KMS-11 (cell line): ENCODE measurements around the gene PDE6G.

Source experiments
- H2AFZ ChIP-seq: fragments of 200-600 bp; sonication (generic); 2 replicates; pipeline ENCODE4 v1.6.1; 2016; ENCODE audit warnings: antibody characterized with exemption, mixed run types, low read depth
- H3K27ac ChIP-seq: fragments of 200-600 bp; sonication (generic); 2 replicates; pipeline ENCODE4 v1.6.1; 2016; ENCODE audit warnings: mild to moderate bottlenecking, mixed run types
- H3K27me3 ChIP-seq: fragments of 200-600 bp; sonication (generic); 2 replicates; pipeline ENCODE4 v1.6.1; 2017; ENCODE audit warnings: mild to moderate bottlenecking, low read depth, mixed run types, moderate library complexity; ENCODE audit not compliant: insufficient read depth
- H3K36me3 ChIP-seq: fragments of 200-600 bp; sonication (generic); 2 replicates; pipeline ENCODE4 v1.6.1; 2017; ENCODE audit warnings: mild to moderate bottlenecking, mixed run types; ENCODE audit not compliant: insufficient read depth
- H3K4me1 ChIP-seq: fragments of 200-600 bp; sonication (generic); 2 replicates; pipeline ENCODE4 v1.6.1; 2016; ENCODE audit warnings: mild to moderate bottlenecking, low read depth, mixed run types; ENCODE audit not compliant: poor library complexity, severe bottlenecking
- H3K4me2 ChIP-seq: fragments of 200-600 bp; sonication (generic); 2 replicates; pipeline ENCODE4 v1.7.0; 2016; ENCODE audit warnings: mild to moderate bottlenecking, mixed run types
- H3K4me3 ChIP-seq: fragments of 200-600 bp; sonication (generic); IDR thresholded peaks from 2 replicates; pipeline ENCODE4 v1.6.1; 2017; ENCODE audit warnings: low read depth, low read length, mixed read lengths; ENCODE audit not compliant: insufficient read depth
- H3K79me2 ChIP-seq: fragments of 200-600 bp; sonication (generic); 2 replicates; pipeline ENCODE4 v1.6.1; 2016; ENCODE audit warnings: low read depth, mixed run types; ENCODE audit not compliant: insufficient read depth
- H3K9ac ChIP-seq: fragments of 200-600 bp; sonication (generic); 2 replicates; pipeline ENCODE4 v1.6.1; 2016; ENCODE audit warnings: mild to moderate bottlenecking, mixed run types
- H4K20me1 ChIP-seq: fragments of 200-600 bp; sonication (generic); 2 replicates; pipeline ENCODE4 v1.6.1; 2016; ENCODE audit warnings: mild to moderate bottlenecking, mixed run types; ENCODE audit not compliant: insufficient read depth
- CTCF ChIP-seq: fragments of 200-600 bp; sonication (generic); conservative IDR thresholded peaks from 2 replicates; pipeline ENCODE4 v1.6.1; 2017; ENCODE audit warnings: low read depth, mild to moderate bottlenecking, antibody characterized with exemption, low read length, moderate library complexity, mixed read lengths

Gene PDE6G

GRCh38 chr17:81685108-81685507 lies 28.8 kb upstream of the PDE6G start:
- Histone ChIP-seq H3K9ac (peak overlapping the region; percentile 85; the same call in 1 of the 2 replicates), H3K27me3 (no peaks in the 10 kb centered on the region), H2AFZ (no peak overlapping the region), H3K36me3 (peaks cover 12% of the 10 kb centered on the region; the same call in 1 of the 2 replicates), H3K27ac (no peak overlapping the region), H3K79me2 (peaks cover 55% of the 10 kb centered on the region), H3K4me3 (no peak overlapping the region), H3K4me1 (peaks cover 26% of the 10 kb centered on the region), H3K4me2 (peak overlapping the region; percentile 94), H4K20me1 (no peaks in the 10 kb centered on the region)
- TF ChIP-seq CTCF, result no peak

- Histone ChIP-seq H4K20me1 (no peaks in the 10 kb centered on the region), H3K4me1 (peaks cover 26% of the 10 kb centered on the region), H2AFZ (0 out of 2 replicates have a peak overlapping the region, but pooled peaks have one; percentile 21), H3K36me3 (peaks cover 12% of the 10 kb centered on the region; the same call in 1 of the 2 replicates), H3K9ac (peak overlapping the region; percentile 85), H3K27ac (peak overlapping the region; percentile 52; the same call in 1 of the 2 replicates), H3K27me3 (no peaks in the 10 kb centered on the region), H3K4me3 (no peak overlapping the region), H3K4me2 (peak overlapping the region; percentile 94), H3K79me2 (peaks cover 55% of the 10 kb centered on the region)
- no peak for TF ChIP-seq CTCF
Measured at GRCh38 chr17:81684442-81684911, 28.1 kb upstream of the PDE6G start.

- peaks cover 12% of the 10 kb centered on the region; the same call in 1 of the 2 replicates for H3K36me3 ChIP-seq
- H3K27ac ChIP-seq, result peak within 1 kb of the TSS; percentile 52; the same call in 1 of the 2 replicates
- peak within 1 kb of the TSS; percentile 85 for H3K9ac ChIP-seq
- peak within 1 kb of the TSS; percentile 3 for H3K4me3 ChIP-seq
- H3K79me2 ChIP-seq, result peaks cover 55% of the 10 kb centered on the region
- no peaks in the 10 kb centered on the region for H4K20me1 ChIP-seq
- H3K4me2 ChIP-seq, result peak within 1 kb of the TSS; percentile 94
- H3K27me3 ChIP-seq, result no peaks in the 10 kb centered on the region
- peak within 1 kb of the TSS; percentile 21; the same call in 1 of the 2 replicates for H2AFZ ChIP-seq
- peaks cover 26% of the 10 kb centered on the region for H3K4me1 ChIP-seq
- TF ChIP-seq CTCF, result no peak
Measured at GRCh38 chr17:81683584-81684441, 27.5 kb upstream of the PDE6G start, which contains the start of the genes ARL16 and HGS. Gene ARL16 (minus strand): TSS chr17:81683797. CDS start chr17:81683753, 44 bp downstream. Gene HGS (plus strand): TSS chr17:81684011. CDS start chr17:81684067, 56 bp downstream.

- Histone ChIP-seq H3K36me3 (peaks cover 12% of the 10 kb centered on the region; the same call in 1 of the 2 replicates), H3K27me3 (no peaks in the 10 kb centered on the region), H3K4me2 (peak overlapping the region; percentile 85), H4K20me1 (no peaks in the 10 kb centered on the region), H3K4me3 (peak overlapping the region; percentile 3), H3K27ac (no peak overlapping the region), H2AFZ (peak overlapping the region; percentile 21; the same call in 1 of the 2 replicates), H3K79me2 (peaks cover 55% of the 10 kb centered on the region), H3K4me1 (peaks cover 26% of the 10 kb centered on the region), H3K9ac (peak overlapping the region; percentile 85; the same call in 1 of the 2 replicates)
- no peak for TF ChIP-seq CTCF
Measured at GRCh38 chr17:81683208-81683583, 26.9 kb upstream of the PDE6G start.
